HepG2 (cell line): ENCODE measurements around the gene GNMT. TPM values are rescaled to one million over a fixed set of nuclear protein-coding genes. Genes with fewer than 3 reads are reported as not detected.

Source experiments
- CC2D1A ChIP-seq: sonication (generic); formaldehyde crosslinking; IDR thresholded peaks from 2 replicates; pipeline ENCODE4 v1.8.1; 2023; ENCODE audit warnings: mild to moderate bottlenecking, missing genetic modification reagents
- FOXO1 ChIP-seq: sonication (generic); formaldehyde crosslinking; IDR thresholded peaks from 2 replicates; pipeline ENCODE4 v1.4.0; 2020; ENCODE audit warnings: missing genetic modification reagents
- GTF2F1 ChIP-seq: fragments of 150-350 bp; IDR thresholded peaks from 2 replicates; pipeline ENCODE4 v1.6.1; 2014; ENCODE audit warnings: low read length
- LCORL ChIP-seq, 2 experiments: fragments of 450-650 bp in 1 of 2; sonication (generic) in 1 of 2; formaldehyde crosslinking in 1 of 2; IDR thresholded peaks; 2 replicates each; pipeline versions ENCODE4 v1.5.0 to v1.6.1; 2017 to 2020; ENCODE audit warnings: antibody characterized with exemption in 1 of 2, missing genetic modification reagents in 1 of 2
- MEF2D ChIP-seq: sonication (generic); formaldehyde crosslinking; IDR thresholded peaks from 2 replicates; pipeline ENCODE4 v1.5.1; 2020; ENCODE audit warnings: mild to moderate bottlenecking, missing genetic modification reagents
- MEIS1 ChIP-seq: sonication (generic); formaldehyde crosslinking; IDR thresholded peaks from 2 replicates; pipeline ENCODE4 v1.9.0; 2021; ENCODE audit warnings: mild to moderate bottlenecking, missing genetic modification reagents, moderate library complexity, borderline replicate concordance
- MIER3 ChIP-seq: IDR thresholded peaks from 2 replicates; pipeline ENCODE4 v1.6.1; 2016; ENCODE audit warnings: missing compliant biosample characterization, borderline replicate concordance
- NONO ChIP-seq, 2 experiments: fragments of 450-650 bp in 1 of 2; sonication (generic) in 1 of 2; formaldehyde crosslinking in 1 of 2; IDR thresholded peaks in 1 of 2; conservative IDR thresholded peaks in 1 of 2; 2 replicates each; pipeline versions ENCODE4 v1.6.1 to v1.8.0; 2017 to 2022; ENCODE audit warnings: mild to moderate bottlenecking in 1 of 2, missing genetic modification reagents in 1 of 2, moderate library complexity in 1 of 2
- SIN3A ChIP-seq: IDR thresholded peaks from 2 replicates; pipeline ENCODE4 v1.6.1; 2011; ENCODE audit warnings: low read depth, mild to moderate bottlenecking, control low read depth, low read length, borderline replicate concordance
- ZFP1 ChIP-seq: IDR thresholded peaks from 2 replicates; pipeline ENCODE4 v1.6.1; 2016
- ZNF564 ChIP-seq: sonication (generic); formaldehyde crosslinking; IDR thresholded peaks from 2 replicates; pipeline ENCODE4 v1.8.1; 2023; ENCODE audit warnings: mild to moderate bottlenecking, missing genetic modification reagents
- ZNF652 ChIP-seq: IDR thresholded peaks from 2 replicates; pipeline ENCODE4 v1.6.1; 2016; ENCODE audit warnings: low read depth, borderline replicate concordance
- ZNF7 ChIP-seq: IDR thresholded peaks from 2 replicates; pipeline ENCODE4 v1.6.1; 2016; ENCODE audit warnings: missing biosample characterization, missing genetic modification reagents
- polyA plus RNA-seq, 8 experiments: library from polyadenylated mRNA; depleted of rRNA in 3 of 8; stranded (reverse) in 7 of 8; unstranded in 1 of 8; fragments of >200 nt; fragmentation: Illumina TruSeq in 4 of 8; extraction: Trizol in 4 of 8; gene quantifications; 2 replicates each; pipeline versions ENCODE4 v1.2.1 to v1.2.3, GENCODE V29; 2011 to 2016; ENCODE audit warnings: low read depth in 4 of 8, missing spikeins in 1 of 8, mixed read lengths in 1 of 8; ENCODE audit not compliant: insufficient read depth in 1 of 8
- total RNA-seq, 5 experiments: library from RNA; depleted of rRNA; stranded (reverse); fragments of >200 nt; fragmentation: Illumina TruSeq; extraction: Trizol; gene quantifications; 2 replicates each; pipeline ENCODE4 v1.2.3, GENCODE V29; 2016; ENCODE audit warnings: low read depth in 1 of 5

Gene GNMT
- total and polyA plus RNA-seq, 2 of the 13 experiments (the other 11 are each of a cell fraction or from before 2014, with no cell fraction given) = 2.8 to 7.0 TPM

DNA sequence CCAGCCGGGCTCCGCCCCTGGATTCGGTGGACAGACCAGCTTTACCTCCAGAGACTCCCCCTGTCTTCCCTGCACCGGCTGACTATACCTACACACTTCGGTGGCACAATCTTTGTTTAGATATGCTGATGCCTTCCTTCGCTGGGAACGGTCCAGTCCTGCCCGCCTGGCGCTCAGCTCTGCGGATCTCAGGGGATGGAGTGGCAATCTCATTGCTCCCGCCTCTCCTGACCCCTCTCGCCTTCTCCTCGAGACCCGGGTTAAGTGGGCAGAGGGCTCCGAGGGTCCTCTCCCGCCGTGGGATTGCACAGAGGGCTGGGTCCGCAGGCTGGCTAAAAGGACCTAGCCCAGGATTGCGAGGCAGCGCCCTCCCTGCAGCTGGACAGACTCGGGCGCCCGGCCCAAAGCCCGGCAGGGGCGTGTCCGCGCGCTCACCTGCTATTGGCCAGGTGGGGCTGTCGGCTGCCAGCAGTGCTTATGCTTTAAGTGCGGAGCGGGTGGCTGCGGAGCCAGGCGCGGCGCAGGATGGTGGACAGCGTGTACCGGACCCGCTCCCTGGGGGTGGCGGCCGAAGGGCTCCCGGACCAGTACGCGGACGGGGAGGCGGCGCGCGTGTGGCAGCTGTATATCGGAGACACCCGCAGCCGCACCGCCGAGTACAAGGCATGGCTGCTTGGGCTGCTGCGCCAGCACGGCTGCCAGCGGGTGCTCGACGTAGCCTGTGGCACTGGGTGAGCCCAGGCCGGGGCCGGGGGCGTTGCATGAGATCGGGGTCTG is at the start of gene GNMT (continued):
- peak; percentile 91; the same call in 1 of the 2 replicates for TF ChIP-seq SIN3A
- TF ChIP-seq MEF2D (CRISPR knock-in tag) = 0 out of 2 replicates have a peak, but pooled peaks have one; percentile 15
- no peak for TF ChIP-seq FOXO1
- TF ChIP-seq NONO (IDR thresholded peaks at IDR 0.05) = no peak
- TF ChIP-seq NONO (CRISPR knock-in tag; conservative IDR thresholded peaks at IDR 0.05) = peak; percentile 86
- TF ChIP-seq ZNF564 (CRISPR knock-in tag) = no peak; the same call in 1 of the 2 replicates
- TF ChIP-seq CC2D1A (CRISPR knock-in tag) = no peak
- TF ChIP-seq ZNF652 (CRISPR knock-in tag) = no peak
- TF ChIP-seq LCORL (IDR thresholded peaks at IDR 0.05) = no peak
- peak; percentile 89 for TF ChIP-seq LCORL (CRISPR knock-in tag; IDR thresholded peaks at IDR 0.05)
- TF ChIP-seq MEIS1 (CRISPR knock-in tag) = peak; percentile 76; the same call in 1 of the 2 replicates
- TF ChIP-seq MIER3 (CRISPR knock-in tag) = no peak
- no peak for TF ChIP-seq GTF2F1
- peak; percentile 48; the same call in 1 of the 2 replicates for TF ChIP-seq ZFP1 (CRISPR knock-in tag)
- no peak for TF ChIP-seq ZNF7
